PC-9 (cell line): ENCODE data around the gene GBA2. TPM values are rescaled to one million over a fixed set of nuclear protein-coding genes. Genes with fewer than 3 reads are reported as not detected.

Experiments
- BruUV-seq: library from RNA; stranded (reverse); fragments of 400-500 nt; replicated peaks from 2 replicates; lab custom pipeline; 2021; lab: Mats Ljungman, UMichigan
- CTCF ChIA-PET: fragments of 300-600 bp; sonication (Branson Sonifier 250); formaldehyde crosslinking; loops from one replicate; lab custom pipeline; 2022; ENCODE audit warnings: antibody characterized with exemption; lab: Charles Lee
- POLR2A ChIA-PET: fragments of 300-600 bp; sonication (Branson Sonifier 250); formaldehyde crosslinking; loops from one replicate; lab custom pipeline; 2022; ENCODE audit warnings: antibody characterized with exemption; ENCODE audit not compliant: unreplicated experiment; lab: Charles Lee
- DNase-seq, 2 experiments: peaks; one replicate each; pipeline versions ENCODE4 v3.0.0 to v3.0.0-alpha.2; 2015 to 2022; ENCODE audit warnings: mixed read lengths in 1 of 2
- H2AFZ ChIP-seq: fragments of 200-600 bp; sonication (generic); 2 replicates; pipeline ENCODE4 v1.8.1; 2017; ENCODE audit warnings: antibody characterized with exemption
- H3F3A ChIP-seq: fragments of 200-600 bp; sonication (generic); 2 replicates; pipeline ENCODE4 v1.8.1; 2017; ENCODE audit warnings: antibody characterized with exemption, mild to moderate bottlenecking, low read depth; ENCODE audit not compliant: insufficient read depth
- H3K27ac ChIP-seq: fragments of 200-600 bp; sonication (generic); 2 replicates; pipeline ENCODE4 v1.6.1; 2016; ENCODE audit warnings: mixed run types
- H3K27me3 ChIP-seq: fragments of 200-600 bp; sonication (generic); 2 replicates; pipeline ENCODE4 v1.6.1; 2016; ENCODE audit warnings: low read depth, mixed run types; ENCODE audit not compliant: insufficient read depth
- H3K36me3 ChIP-seq: fragments of 200-600 bp; sonication (generic); 2 replicates; pipeline ENCODE4 v1.6.1; 2016; ENCODE audit warnings: low read depth, mixed run types
- H3K4me1 ChIP-seq: fragments of 200-600 bp; sonication (generic); replicated peaks from 2 replicates; pipeline ENCODE4 v1.6.1; 2016; ENCODE audit warnings: mixed run types; ENCODE audit not compliant: insufficient read depth
- H3K4me2 ChIP-seq: fragments of 200-600 bp; sonication (generic); 2 replicates; pipeline ENCODE4 v1.6.1; 2017; ENCODE audit warnings: mixed run types
- H3K4me3 ChIP-seq: fragments of 200-600 bp; sonication (generic); 2 replicates; pipeline ENCODE4 v1.6.1; 2016; ENCODE audit warnings: mixed run types
- H3K79me2 ChIP-seq: fragments of 200-600 bp; sonication (generic); 2 replicates; pipeline ENCODE4 v1.6.1; 2017; ENCODE audit warnings: low read depth, mixed run types
- H3K9me2 ChIP-seq: fragments of 200-600 bp; sonication (generic); 2 replicates; pipeline ENCODE4 v1.8.1; 2017; ENCODE audit warnings: mild to moderate bottlenecking; ENCODE audit not compliant: insufficient read depth
- H3K9me3 ChIP-seq: fragments of 200-600 bp; sonication (generic); 2 replicates; pipeline ENCODE4 v1.8.1; 2016; ENCODE audit warnings: low read depth; ENCODE audit not compliant: insufficient read depth
- H4K20me1 ChIP-seq: fragments of 200-600 bp; sonication (generic); 2 replicates; pipeline ENCODE4 v1.8.1; 2017; ENCODE audit not compliant: insufficient read depth
- CTCF ChIP-seq: fragments of 200-600 bp; sonication (generic); conservative IDR thresholded peaks from 2 replicates; pipeline ENCODE4 v1.6.1; 2017; ENCODE audit warnings: mixed run types, antibody characterized with exemption, mild to moderate bottlenecking, moderate library complexity
- EZH2 ChIP-seq: fragments of 200-600 bp; sonication (generic); IDR thresholded peaks from 2 replicates; pipeline ENCODE4 v1.8.0; 2017; ENCODE audit warnings: antibody characterized with exemption, low read depth
- intact Hi-C: fragments of 100-400 bp; cut with micrococcal nuclease; formaldehyde crosslinking; loops from one replicate; pipeline ENCODE4 v1.10.0; 2022; ENCODE audit not compliant: unreplicated experiment
- total RNA-seq: library from RNA; stranded (reverse); gene quantifications from 2 replicates; pipeline ENCODE4 v1.2.3, GENCODE V29; 2021

The GBA2 gene
- total RNA-seq, 1 experiment from 2014 or later: 29.6 TPM

DNA sequence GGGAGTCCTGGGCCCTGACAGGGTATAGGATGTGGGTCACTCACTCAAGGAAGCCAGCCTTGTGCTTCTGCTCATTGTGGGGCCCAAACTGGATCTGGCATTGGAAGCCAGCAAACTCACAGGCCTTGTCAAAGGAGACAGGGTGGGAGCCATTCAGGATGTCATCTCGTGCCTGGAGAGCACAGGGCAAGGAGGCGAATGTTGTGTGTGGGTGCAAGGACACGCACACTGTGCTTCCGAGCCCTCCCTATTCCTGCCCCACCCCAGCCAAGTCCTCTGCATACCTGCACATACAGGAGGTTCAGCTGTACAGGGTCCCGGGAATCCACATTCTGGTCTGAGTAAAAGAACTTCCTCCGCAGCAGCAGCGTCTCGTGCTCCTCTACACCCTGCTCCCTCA is 25.1 kb downstream of the GBA2 start:
- H3K4me3 ChIP-seq: no peak overlapping the region
- peaks cover 20% of the 10 kb centered on the region for H3K79me2 ChIP-seq
- no peak overlapping the region for H3K4me2 ChIP-seq
- intact Hi-C loops: no loop called here
- H3K9me3 ChIP-seq: no peaks in the 10 kb centered on the region
- H2AFZ ChIP-seq: no peak overlapping the region
- no peaks in the 10 kb centered on the region for H3F3A ChIP-seq
- H3K27ac ChIP-seq: no peak overlapping the region
- H3K4me1 ChIP-seq: peaks cover 15% of the 10 kb centered on the region
- DNase-seq: no peak
- H3K27me3 ChIP-seq: no peaks in the 10 kb centered on the region
- CTCF ChIA-PET: no interaction called here
- POLR2A ChIA-PET: no interaction called here
- no peak for TF ChIP-seq CTCF
- TF ChIP-seq EZH2: no peak
- no TSS peak for BruUV-seq
- H3K36me3 ChIP-seq: no peaks in the 10 kb centered on the region
- H4K20me1 ChIP-seq: peaks cover 6% of the 10 kb centered on the region; the same call in 1 of the 2 replicates
- no peaks in the 10 kb centered on the region for H3K9me2 ChIP-seq

GRCh38 chr9:35723426-35723825 is 25.6 kb downstream of the GBA2 start:
- Histone ChIP-seq H3K9me2 (no peaks in the 10 kb centered on the region), H3K27ac (no peak overlapping the region), H3K4me2 (no peak overlapping the region), H3K79me2 (peaks cover 15% of the 10 kb centered on the region), H3K4me3 (no peak overlapping the region), H3K4me1 (peaks cover 11% of the 10 kb centered on the region), H2AFZ (no peak overlapping the region), H3K9me3 (no peaks in the 10 kb centered on the region), H4K20me1 (peaks cover 5% of the 10 kb centered on the region; the same call in 1 of the 2 replicates), H3K36me3 (no peaks in the 10 kb centered on the region), H3F3A (no peaks in the 10 kb centered on the region), H3K27me3 (no peaks in the 10 kb centered on the region)
- CTCF ChIA-PET: no interaction called here
- TF ChIP-seq CTCF (no peak), EZH2 (no peak)
- no peak for DNase-seq
- POLR2A ChIA-PET: no interaction called here
- BruUV-seq: no TSS peak
- intact Hi-C loops: no loop called here

DNA sequence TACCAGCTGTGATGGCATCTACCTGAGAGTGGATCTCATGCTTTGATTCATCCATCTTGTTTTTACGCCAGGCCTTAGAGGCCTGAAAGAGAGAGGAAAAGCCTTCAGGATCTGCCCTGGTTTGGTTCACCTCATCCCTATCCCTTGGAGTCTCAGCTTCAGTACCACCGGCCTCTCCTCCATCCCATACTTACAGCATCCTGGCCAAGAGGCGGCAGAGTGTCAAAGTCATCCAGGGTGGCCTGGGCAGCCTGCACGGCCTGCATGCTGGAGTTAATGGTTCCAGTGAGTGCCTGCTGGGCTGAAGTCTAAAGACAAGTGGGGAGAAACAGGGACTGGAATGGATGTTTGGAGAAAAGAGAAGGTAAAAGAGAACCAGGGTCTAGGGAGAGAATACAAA is 29.5 kb downstream of the GBA2 start:
- no peaks in the 10 kb centered on the region for H3K79me2 ChIP-seq
- DNase-seq: no peak
- TF ChIP-seq EZH2 (no peak), CTCF (no peak)

More for the DNA sequence above, 29.5 kb downstream of the GBA2 start:
- H3K36me3 ChIP-seq: peaks cover 4% of the 10 kb centered on the region; the same call in 1 of the 2 replicates
- no peaks in the 10 kb centered on the region for H3K4me1 ChIP-seq
- H4K20me1 ChIP-seq: no peaks in the 10 kb centered on the region
- no peak overlapping the region for H3K4me3 ChIP-seq
- no peaks in the 10 kb centered on the region for H3K9me3 ChIP-seq
- H2AFZ ChIP-seq: no peak overlapping the region
- no TSS peak for BruUV-seq
- H3K9me2 ChIP-seq: no peaks in the 10 kb centered on the region
- H3K27ac ChIP-seq: no peak overlapping the region
- ChIA-PET POLR2A (no interaction called here), CTCF (no interaction called here)
- no peaks in the 10 kb centered on the region for H3K27me3 ChIP-seq
- no peak overlapping the region for H3K4me2 ChIP-seq
- intact Hi-C loops: no loop called here
- H3F3A ChIP-seq: no peaks in the 10 kb centered on the region
